ENCODE data around the gene KCNIP3.
A peak's percentile ranks its signal among the peaks of the same experiment; 100 is the strongest.

KCNIP3 gene

GRCh38 chr2:95309599-95309998 lies 12.5 kb downstream of the KCNIP3 start:
- no peak overlapping the region for H3K14ac ChIP-seq (ENCODE audit: low read length in 2 of 2)
- no peak overlapping the region for H3K4me2 ChIP-seq (ENCODE audit: low read length, poor library complexity, severe bottlenecking)
- H3K79me1 ChIP-seq (replicated peaks; ENCODE audit: low read length, poor library complexity, severe bottlenecking), result no peaks in the 10 kb centered on the region
- H4K8ac ChIP-seq (ENCODE audit: low read length), result no peak overlapping the region
- no peaks in the 10 kb centered on the region for H3K9me3 ChIP-seq (ENCODE audit: control insufficient read depth, low read length)
- DNase-seq, result no peak
- WGBS, result 79% methylated on average over 8 of the region's 8 CpGs
- peaks cover 47% of the 10 kb centered on the region for H3K4me1 ChIP-seq (ENCODE audit: control insufficient read depth, insufficient read depth, low read depth, low read length)
- no peaks in the 10 kb centered on the region for H3K36me3 ChIP-seq (ENCODE audit: control insufficient read depth in 1 of 2, insufficient read depth in 2 of 2, low read depth in 1 of 2, low read length in 2 of 2)
- H3K4ac ChIP-seq (ENCODE audit: low read depth in 1 of 2, low read length in 2 of 2), result no peak overlapping the region
- no peak overlapping the region for H2BK12ac ChIP-seq (ENCODE audit: low read length in 2 of 2)
- no peak overlapping the region for H3K9ac ChIP-seq (ENCODE audit: low read length)
- H2BK5ac ChIP-seq (ENCODE audit: low read depth, low read length, poor library complexity, severe bottlenecking), result no peak overlapping the region
- no peak overlapping the region for H3K27ac ChIP-seq (ENCODE audit: low read length, poor library complexity, severe bottlenecking)
- no peak overlapping the region for H3K23ac ChIP-seq (ENCODE audit: low read length in 2 of 2)
- peaks cover 0 to 69% of the 10 kb centered on the region in 2 experiments for H3K27me3 ChIP-seq (ENCODE audit: control insufficient read depth in 1 of 2, insufficient read depth in 1 of 2, low read length in 2 of 2)
- H2AK5ac ChIP-seq (ENCODE audit: low read length, severe bottlenecking), result peak overlapping the region; percentile 40
- H4K91ac ChIP-seq (ENCODE audit: low read length), result no peak overlapping the region
- no peak overlapping the region for H3K4me3 ChIP-seq (ENCODE audit: insufficient read depth in 1 of 2, low read depth in 1 of 2, low read length in 2 of 2)
- H3K18ac ChIP-seq (ENCODE audit: low read depth in 1 of 2, low read length in 2 of 2), result no peak overlapping the region
- H2BK15ac ChIP-seq (ENCODE audit: low read depth, poor library complexity, severe bottlenecking), result no peak overlapping the region
- no peak overlapping the region for H2BK120ac ChIP-seq (ENCODE audit: low read depth, low read length)
- H2AFZ ChIP-seq (ENCODE audit: low read depth, low read length), result no peak overlapping the region

- 86% methylated on average over 8 of the region's 8 CpGs for WGBS
Observed at GRCh38 chr2:95310216-95310615, 13.1 kb downstream of the KCNIP3 start.

GRCh38 chr2:95310651-95311050 lies 13.5 kb downstream of the KCNIP3 start:
- no peak for DNase-seq
- H2BK5ac ChIP-seq (ENCODE audit: low read depth, low read length, poor library complexity, severe bottlenecking), result no peak overlapping the region
- H3K9me3 ChIP-seq (ENCODE audit: control insufficient read depth, low read length), result no peaks in the 10 kb centered on the region
- H3K4me2 ChIP-seq (ENCODE audit: low read length, poor library complexity, severe bottlenecking), result no peak overlapping the region
- no peak overlapping the region for H3K4ac ChIP-seq (ENCODE audit: low read depth in 1 of 2, low read length in 2 of 2)
- H2BK12ac ChIP-seq (ENCODE audit: low read length in 2 of 2), result no peak overlapping the region
- H3K18ac ChIP-seq (ENCODE audit: low read depth in 1 of 2, low read length in 2 of 2), result no peak overlapping the region
- no peak overlapping the region for H3K27ac ChIP-seq (ENCODE audit: low read length, poor library complexity, severe bottlenecking)
- no peak overlapping the region for H3K23ac ChIP-seq (ENCODE audit: low read length in 2 of 2)
- H3K36me3 ChIP-seq (ENCODE audit: control insufficient read depth in 1 of 2, insufficient read depth in 2 of 2, low read depth in 1 of 2, low read length in 2 of 2), result no peaks in the 10 kb centered on the region
- no peak overlapping the region for H2BK15ac ChIP-seq (ENCODE audit: low read depth, poor library complexity, severe bottlenecking)
- peaks cover 55% of the 10 kb centered on the region for H3K4me1 ChIP-seq (ENCODE audit: control insufficient read depth, insufficient read depth, low read depth, low read length)
- H3K27me3 ChIP-seq (ENCODE audit: control insufficient read depth in 1 of 2, insufficient read depth in 1 of 2, low read length in 2 of 2), result peaks cover 0 to 72% of the 10 kb centered on the region in 2 experiments
- no peak overlapping the region for H3K9ac ChIP-seq (ENCODE audit: low read length)
- H2AFZ ChIP-seq (ENCODE audit: low read depth, low read length), result no peak overlapping the region
- 89% methylated on average over 4 of the region's 4 CpGs for whole genome bisulfite sequencing
- H3K4me3 ChIP-seq (ENCODE audit: insufficient read depth in 1 of 2, low read depth in 1 of 2, low read length in 2 of 2), result no peak overlapping the region
- H3K14ac ChIP-seq (ENCODE audit: low read length in 2 of 2), result no peak overlapping the region
- no peaks in the 10 kb centered on the region for H3K79me1 ChIP-seq (replicated peaks; ENCODE audit: low read length, poor library complexity, severe bottlenecking)
- H4K8ac ChIP-seq (ENCODE audit: low read length), result no peak overlapping the region
- no peak overlapping the region for H2BK120ac ChIP-seq (ENCODE audit: low read depth, low read length)
- no peak overlapping the region for H4K91ac ChIP-seq (ENCODE audit: low read length)
- H2AK5ac ChIP-seq (ENCODE audit: low read length, severe bottlenecking), result peak overlapping the region; percentile 6

More at GRCh38 chr2:95310216-95310615, 13.1 kb downstream of the KCNIP3 start:
- Histone ChIP-seq H3K4me3 (ENCODE audit: insufficient read depth in 1 of 2, low read depth in 1 of 2, low read length in 2 of 2) (no peak overlapping the region), H3K18ac (ENCODE audit: low read depth in 1 of 2, low read length in 2 of 2) (no peak overlapping the region), H2BK12ac (ENCODE audit: low read length in 2 of 2) (no peak overlapping the region), H3K36me3 (ENCODE audit: control insufficient read depth in 1 of 2, insufficient read depth in 2 of 2, low read depth in 1 of 2, low read length in 2 of 2) (no peaks in the 10 kb centered on the region), H3K4ac (ENCODE audit: low read depth in 1 of 2, low read length in 2 of 2) (no peak overlapping the region), H3K4me2 (ENCODE audit: low read length, poor library complexity, severe bottlenecking) (no peak overlapping the region), H4K8ac (ENCODE audit: low read length) (no peak overlapping the region), H3K14ac (ENCODE audit: low read length in 2 of 2) (no peak overlapping the region), H2BK5ac (ENCODE audit: low read depth, low read length, poor library complexity, severe bottlenecking) (no peak overlapping the region), H4K91ac (ENCODE audit: low read length) (no peak overlapping the region), H3K23ac (ENCODE audit: low read length in 2 of 2) (no peak overlapping the region), H3K79me1 (replicated peaks; ENCODE audit: low read length, poor library complexity, severe bottlenecking) (no peaks in the 10 kb centered on the region), H2BK15ac (ENCODE audit: low read depth, poor library complexity, severe bottlenecking) (no peak overlapping the region), H2AK5ac (ENCODE audit: low read length, severe bottlenecking) (peak overlapping the region; percentile 40), H3K9ac (ENCODE audit: low read length) (no peak overlapping the region), H2BK120ac (ENCODE audit: low read depth, low read length) (no peak overlapping the region), H2AFZ (ENCODE audit: low read depth, low read length) (no peak overlapping the region), H3K27me3 (ENCODE audit: control insufficient read depth in 1 of 2, insufficient read depth in 1 of 2, low read length in 2 of 2) (peaks cover 0 to 70% of the 10 kb centered on the region in 2 experiments), H3K27ac (ENCODE audit: low read length, poor library complexity, severe bottlenecking) (no peak overlapping the region), H3K9me3 (ENCODE audit: control insufficient read depth, low read length) (no peaks in the 10 kb centered on the region), H3K4me1 (ENCODE audit: control insufficient read depth, insufficient read depth, low read depth, low read length) (peaks cover 54% of the 10 kb centered on the region)
- no peak for DNase-seq

- H3K9me3 ChIP-seq (ENCODE audit: control insufficient read depth, low read length), result no peaks in the 10 kb centered on the region
- H2BK12ac ChIP-seq (ENCODE audit: low read length in 2 of 2), result no peak overlapping the region
- H3K9ac ChIP-seq (ENCODE audit: low read length), result no peak overlapping the region
- 87% methylated on average over 25 of the region's 26 CpGs for WGBS
- H2AK5ac ChIP-seq (ENCODE audit: low read length, severe bottlenecking), result no peak overlapping the region
- H2BK120ac ChIP-seq (ENCODE audit: low read depth, low read length), result no peak overlapping the region
- no peak overlapping the region for H4K91ac ChIP-seq (ENCODE audit: low read length)
- H4K8ac ChIP-seq (ENCODE audit: low read length), result no peak overlapping the region
- no peak overlapping the region for H3K27ac ChIP-seq (ENCODE audit: low read length, poor library complexity, severe bottlenecking)
- peaks cover 0 to 72% of the 10 kb centered on the region in 2 experiments for H3K27me3 ChIP-seq (ENCODE audit: control insufficient read depth in 1 of 2, insufficient read depth in 1 of 2, low read length in 2 of 2)
- H2AFZ ChIP-seq (ENCODE audit: low read depth, low read length), result no peak overlapping the region
- no peak overlapping the region for H3K4me2 ChIP-seq (ENCODE audit: low read length, poor library complexity, severe bottlenecking)
- no peak overlapping the region for H2BK15ac ChIP-seq (ENCODE audit: low read depth, poor library complexity, severe bottlenecking)
- H2BK5ac ChIP-seq (ENCODE audit: low read depth, low read length, poor library complexity, severe bottlenecking), result no peak overlapping the region
- no peak overlapping the region for H3K18ac ChIP-seq (ENCODE audit: low read depth in 1 of 2, low read length in 2 of 2)
- H3K36me3 ChIP-seq (ENCODE audit: control insufficient read depth in 1 of 2, insufficient read depth in 2 of 2, low read depth in 1 of 2, low read length in 2 of 2), result no peaks in the 10 kb centered on the region
- H3K4ac ChIP-seq (ENCODE audit: low read depth in 1 of 2, low read length in 2 of 2), result no peak overlapping the region
- H3K23ac ChIP-seq (ENCODE audit: low read length in 2 of 2), result no peak overlapping the region
- no peak for DNase-seq
- H3K79me1 ChIP-seq (replicated peaks; ENCODE audit: low read length, poor library complexity, severe bottlenecking), result no peaks in the 10 kb centered on the region
- no peak overlapping the region for H3K4me3 ChIP-seq (ENCODE audit: insufficient read depth in 1 of 2, low read depth in 1 of 2, low read length in 2 of 2)
- H3K4me1 ChIP-seq (ENCODE audit: control insufficient read depth, insufficient read depth, low read depth, low read length), result peaks cover 55% of the 10 kb centered on the region
- H3K14ac ChIP-seq (ENCODE audit: low read length in 2 of 2), result no peak overlapping the region
Observed at GRCh38 chr2:95311815-95312542, 14.8 kb downstream of the KCNIP3 start.
